ENCODE measurements around the gene TAF10. TPM values are rescaled to one million over a fixed set of nuclear protein-coding genes. Genes with fewer than 3 reads are reported as not detected.

TAF10 gene
- total RNA-seq, 1 experiment from 2014 or later, result 51.5 TPM

GRCh38 chr11:6615882-6616585 lies 4.0 kb upstream of the TAF10 start:
- Histone ChIP-seq H2AFZ (no peak overlapping the region), H3K36me3 (ENCODE audit: low read depth) (no peaks in the 10 kb centered on the region), H3K27me3 (ENCODE audit: insufficient read depth, low read depth) (no peaks in the 10 kb centered on the region), H3K4me1 (replicated peaks; ENCODE audit: insufficient read depth) (peaks cover 11% of the 10 kb centered on the region; the same call in 1 of the 2 replicates), H3K27ac (no peak overlapping the region), H3K4me3 (no peak overlapping the region), H3F3A (ENCODE audit: insufficient read depth, low read depth) (peaks cover 9% of the 10 kb centered on the region; the same call in 1 of the 2 replicates), H4K20me1 (ENCODE audit: insufficient read depth) (no peaks in the 10 kb centered on the region), H3K79me2 (ENCODE audit: low read depth) (peaks cover 9% of the 10 kb centered on the region), H3K9me3 (ENCODE audit: insufficient read depth, low read depth) (no peaks in the 10 kb centered on the region), H3K4me2 (no peak overlapping the region), H3K9me2 (ENCODE audit: insufficient read depth) (no peaks in the 10 kb centered on the region)
- no TSS peak for BruUV-seq (replicated peaks)
- TF ChIP-seq, protein P1, sequence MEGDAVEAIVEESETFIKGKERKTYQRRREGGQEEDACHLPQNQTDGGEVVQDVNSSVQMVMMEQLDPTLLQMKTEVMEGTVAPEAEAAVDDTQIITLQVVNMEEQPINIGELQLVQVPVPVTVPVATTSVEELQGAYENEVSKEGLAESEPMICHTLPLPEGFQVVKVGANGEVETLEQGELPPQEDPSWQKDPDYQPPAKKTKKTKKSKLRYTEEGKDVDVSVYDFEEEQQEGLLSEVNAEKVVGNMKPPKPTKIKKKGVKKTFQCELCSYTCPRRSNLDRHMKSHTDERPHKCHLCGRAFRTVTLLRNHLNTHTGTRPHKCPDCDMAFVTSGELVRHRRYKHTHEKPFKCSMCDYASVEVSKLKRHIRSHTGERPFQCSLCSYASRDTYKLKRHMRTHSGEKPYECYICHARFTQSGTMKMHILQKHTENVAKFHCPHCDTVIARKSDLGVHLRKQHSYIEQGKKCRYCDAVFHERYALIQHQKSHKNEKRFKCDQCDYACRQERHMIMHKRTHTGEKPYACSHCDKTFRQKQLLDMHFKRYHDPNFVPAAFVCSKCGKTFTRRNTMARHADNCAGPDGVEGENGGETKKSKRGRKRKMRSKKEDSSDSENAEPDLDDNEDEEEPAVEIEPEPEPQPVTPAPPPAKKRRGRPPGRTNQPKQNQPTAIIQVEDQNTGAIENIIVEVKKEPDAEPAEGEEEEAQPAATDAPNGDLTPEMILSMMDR (conservative IDR thresholded peaks at IDR 0.05), result no peak
- TF ChIP-seq EZH2 (IDR thresholded peaks at IDR 0.05; ENCODE audit: low read depth), result no peak
- POLR2A ChIA-PET (ENCODE audit: unreplicated experiment), result no interaction called here
- intact Hi-C loops (cut with micrococcal nuclease; ENCODE audit: unreplicated experiment), result no loop called here
- DNase-seq, result no peak
- CTCF ChIA-PET, result no interaction called here

DNA sequence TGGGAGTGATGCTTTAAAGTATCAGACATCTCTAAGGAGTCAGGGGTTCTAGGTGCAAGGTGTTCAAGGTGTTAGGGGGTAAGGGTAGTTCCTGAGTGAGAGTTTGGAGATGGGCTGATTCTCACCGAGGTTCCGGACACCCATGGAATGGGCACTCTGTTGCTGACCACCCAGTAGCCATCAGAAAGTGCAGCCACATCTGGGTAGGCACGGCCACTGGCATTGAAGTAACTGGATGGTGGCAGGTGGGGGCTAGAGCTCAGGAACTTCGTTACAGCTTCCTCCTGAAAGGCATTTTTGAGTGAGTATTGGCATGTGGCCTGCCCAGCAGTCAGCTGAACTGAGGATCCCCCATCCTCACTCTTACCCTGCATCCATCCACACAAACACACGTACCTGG lies 3.0 kb upstream of the TAF10 start:
- ChIA-PET CTCF (no interaction called here), POLR2A (ENCODE audit: unreplicated experiment) (no interaction called here)
- no peaks in the 10 kb centered on the region for H4K20me1 ChIP-seq (ENCODE audit: insufficient read depth)
- intact Hi-C loops (cut with micrococcal nuclease; ENCODE audit: unreplicated experiment), result no loop called here
- H3K27me3 ChIP-seq (ENCODE audit: insufficient read depth, low read depth), result no peaks in the 10 kb centered on the region
- H3K79me2 ChIP-seq (ENCODE audit: low read depth), result peaks cover 13% of the 10 kb centered on the region
- no peak overlapping the region for H2AFZ ChIP-seq
- no peak overlapping the region for H3K4me2 ChIP-seq
- no peaks in the 10 kb centered on the region for H3K36me3 ChIP-seq (ENCODE audit: low read depth)
- H3K27ac ChIP-seq, result no peak overlapping the region
- H3K9me2 ChIP-seq (ENCODE audit: insufficient read depth), result no peaks in the 10 kb centered on the region
- BruUV-seq (replicated peaks), result no TSS peak
- H3K4me3 ChIP-seq, result no peak overlapping the region
- peaks cover 11% of the 10 kb centered on the region; the same call in 1 of the 2 replicates for H3K4me1 ChIP-seq (replicated peaks; ENCODE audit: insufficient read depth)
- TF ChIP-seq EZH2 (IDR thresholded peaks at IDR 0.05; ENCODE audit: low read depth), result no peak
- TF ChIP-seq, protein P1 (conservative IDR thresholded peaks at IDR 0.05), result no peak
- no peak for DNase-seq
- H3F3A ChIP-seq (ENCODE audit: insufficient read depth, low read depth), result peaks cover 9% of the 10 kb centered on the region; the same call in 1 of the 2 replicates
- H3K9me3 ChIP-seq (ENCODE audit: insufficient read depth, low read depth), result no peaks in the 10 kb centered on the region

- Histone ChIP-seq H3K79me2 (ENCODE audit: low read depth) (peaks cover 13% of the 10 kb centered on the region), H3K36me3 (ENCODE audit: low read depth) (no peaks in the 10 kb centered on the region), H3K27me3 (ENCODE audit: insufficient read depth, low read depth) (no peaks in the 10 kb centered on the region), H2AFZ (no peak overlapping the region), H3K9me3 (ENCODE audit: insufficient read depth, low read depth) (no peaks in the 10 kb centered on the region), H4K20me1 (ENCODE audit: insufficient read depth) (no peaks in the 10 kb centered on the region), H3K27ac (no peak overlapping the region), H3K9me2 (ENCODE audit: insufficient read depth) (no peaks in the 10 kb centered on the region), H3K4me2 (no peak overlapping the region), H3K4me1 (replicated peaks; ENCODE audit: insufficient read depth) (peaks cover 7% of the 10 kb centered on the region; the same call in 1 of the 2 replicates), H3K4me3 (no peak overlapping the region), H3F3A (ENCODE audit: insufficient read depth, low read depth) (peaks cover 9% of the 10 kb centered on the region; the same call in 1 of the 2 replicates)
- ChIA-PET CTCF (no interaction called here), POLR2A (ENCODE audit: unreplicated experiment) (no interaction called here)
- DNase-seq, result no peak
- intact Hi-C loops (cut with micrococcal nuclease; ENCODE audit: unreplicated experiment), result no loop called here
- TF ChIP-seq, protein P1 (conservative IDR thresholded peaks at IDR 0.05), result no peak
- TF ChIP-seq EZH2 (IDR thresholded peaks at IDR 0.05; ENCODE audit: low read depth), result no peak
- no TSS peak for BruUV-seq (replicated peaks)
These were observed 2.4 kb upstream of the TAF10 start for GRCh38 chr11:6614446-6614845.

Measured in PC-9 (cell line).